HCT116 (cell line): ENCODE data around the gene NDUFB2. TPM values are rescaled to one million over a fixed set of nuclear protein-coding genes. Genes with fewer than 3 reads are reported as not detected.

ENCODE experiments used
- ATAC-seq: fragments of 200-7000 bp; cut with Tn5 transposase; 2 replicates; pipeline ENCODE4 v1.9.1; 2020; ENCODE audit warnings: mild to moderate bottlenecking, moderate library complexity
- BruUV-seq: library from RNA; stranded (reverse); fragments of 400-500 nt; replicated peaks from 2 replicates; lab custom pipeline; 2021; lab: Mats Ljungman, UMichigan
- CTCF ChIA-PET: fragments of 300-600 bp; sonication (Branson Sonifier 250); formaldehyde crosslinking; loops from one replicate; lab custom pipeline; 2021; ENCODE audit warnings: antibody characterized with exemption; lab: Charles Lee
- POLR2A ChIA-PET: fragments of 300-600, 350-600 bp; sonication (Branson Sonifier 250); formaldehyde crosslinking; loops from one replicate; lab custom pipeline; 2021; ENCODE audit warnings: antibody characterized with exemption; lab: Charles Lee
- RAD21 ChIA-PET, 2 experiments: fragments of 300-600 bp; sonication (Branson Sonifier 250); formaldehyde crosslinking; loops; one replicate each; lab custom pipeline; 2023; ENCODE audit warnings: low total read pairs in 2 of 2; ENCODE audit not compliant: uncharacterized antibody in 2 of 2, unreplicated experiment in 2 of 2, low non-redundant PET in 1 of 2; lab: Charles Lee
- DNase-seq: peaks from one replicate; pipeline ENCODE4 v3.0.0-alpha.2; 2010; ENCODE audit warnings: low read depth, low spot score
- H2AFZ ChIP-seq: fragments of 200-600 bp; shearing (Covaris generic), sonication (generic); 2 replicates; pipeline ENCODE4 v1.6.1; 2017; ENCODE audit warnings: low read depth, mixed run types, mixed read lengths, antibody characterized with exemption, low read length; ENCODE audit not compliant: poor library complexity, severe bottlenecking
- H3K27ac ChIP-seq: 2 replicates; pipeline ENCODE4 v1.5.1; 2012; ENCODE audit warnings: low read depth, low read length
- H3K27me3 ChIP-seq: fragments of 200-600 bp; sonication (generic); 2 replicates; pipeline ENCODE4 v1.6.1; 2016; ENCODE audit warnings: mixed run types, low read length, mixed read lengths; ENCODE audit not compliant: insufficient read depth
- H3K36me3 ChIP-seq, 2 experiments: fragments of 200-500 bp in 1 of 2; fragments of 200-600 bp in 1 of 2; sonication (Bioruptor generic) in 1 of 2; sonication (generic) in 1 of 2; 2 replicates each; pipeline versions ENCODE4 v1.5.1 to v1.6.1; 2014 to 2016; ENCODE audit warnings: low read length in 2 of 2, inconsistent platforms in 1 of 2, mixed read lengths in 1 of 2, mixed run types in 1 of 2; ENCODE audit not compliant: insufficient read depth in 2 of 2, control insufficient read depth in 1 of 2
- H3K4me1 ChIP-seq, 2 experiments: fragments of 200-600 bp in 1 of 2; sonication (generic) in 1 of 2; 2 replicates each; pipeline versions ENCODE4 v1.5.1 to v1.6.1; 2012 to 2017; ENCODE audit warnings: low read length in 2 of 2, inconsistent platforms in 1 of 2, mild to moderate bottlenecking in 1 of 2, mixed read lengths in 1 of 2, mixed run types in 1 of 2, moderate library complexity in 1 of 2; ENCODE audit not compliant: insufficient read depth in 2 of 2, control insufficient read depth in 1 of 2
- H3K4me2 ChIP-seq: fragments of 200-600 bp; sonication (generic); 2 replicates; pipeline ENCODE4 v1.6.1; 2017; ENCODE audit warnings: mixed run types, low read length, mixed read lengths
- H3K4me3 ChIP-seq, 2 experiments: fragments of 200-600 bp in 1 of 2; sonication (generic) in 1 of 2; replicated peaks in 1 of 2; 2 replicates each; pipeline ENCODE4 v1.5.1; 2011 to 2016; ENCODE audit warnings: low read length in 2 of 2, control low read depth in 1 of 2, low read depth in 1 of 2, mild to moderate bottlenecking in 1 of 2, mixed read lengths in 1 of 2, mixed run types in 1 of 2
- H3K79me2 ChIP-seq: fragments of 200-600 bp; sonication (generic); 2 replicates; pipeline ENCODE4 v1.6.1; 2017; ENCODE audit warnings: mild to moderate bottlenecking, mixed run types, low read length, moderate library complexity, mixed read lengths; ENCODE audit not compliant: insufficient read depth
- H3K9ac ChIP-seq: fragments of 200-600 bp; sonication (generic); 2 replicates; pipeline ENCODE4 v1.6.1; 2016; ENCODE audit warnings: low read length, mixed read lengths
- H3K9me2 ChIP-seq: fragments of 200-600 bp; sonication (generic), shearing (Covaris generic); 2 replicates; pipeline ENCODE4 v1.6.1; 2017; ENCODE audit warnings: mixed run types, mild to moderate bottlenecking, moderate library complexity; ENCODE audit not compliant: insufficient read depth
- H3K9me3 ChIP-seq, 2 experiments: fragments of 200-500 bp in 1 of 2; fragments of 200-600 bp in 1 of 2; sonication (Bioruptor generic) in 1 of 2; sonication (generic) in 1 of 2; 2 replicates each; pipeline ENCODE4 v1.6.1; 2014 to 2017; ENCODE audit warnings: low read length in 2 of 2, mixed read lengths in 2 of 2, inconsistent platforms in 1 of 2, low read depth in 1 of 2, mild to moderate bottlenecking in 1 of 2, mixed run types in 1 of 2, moderate library complexity in 1 of 2; ENCODE audit not compliant: control insufficient read depth in 1 of 2, insufficient read depth in 1 of 2
- H4K20me1 ChIP-seq: fragments of 200-600 bp; sonication (generic), shearing (Covaris generic); 2 replicates; pipeline ENCODE4 v1.6.1; 2017; ENCODE audit warnings: mixed run types, mild to moderate bottlenecking, moderate library complexity; ENCODE audit not compliant: insufficient read depth
- CBX3 ChIP-seq: IDR thresholded peaks from 2 replicates; pipeline ENCODE4 v1.6.1; 2012; ENCODE audit warnings: low read depth
- FOSL1 ChIP-seq: IDR thresholded peaks from 2 replicates; pipeline ENCODE4 v1.6.1; 2012; ENCODE audit warnings: low read depth
- POLR2A ChIP-seq: IDR thresholded peaks from 2 replicates; pipeline ENCODE4 v1.7.0; 2011; ENCODE audit warnings: borderline replicate concordance; ENCODE audit not compliant: insufficient read depth, insufficient read length; ENCODE audit errors: extremely low read depth
- POLR2AphosphoS5 ChIP-seq: IDR thresholded peaks from 2 replicates; pipeline ENCODE4 v1.6.1; 2011; ENCODE audit warnings: mild to moderate bottlenecking, low read depth, low read length, moderate library complexity
- SP1 ChIP-seq: IDR thresholded peaks from 2 replicates; pipeline ENCODE4 v1.6.1; 2012; ENCODE audit warnings: low read depth
- YY1 ChIP-seq: IDR thresholded peaks from 2 replicates; pipeline ENCODE4 v1.6.1; 2011; ENCODE audit warnings: low read length, low read depth, moderate library complexity, mild to moderate bottlenecking; ENCODE audit not compliant: insufficient replicate concordance; ENCODE audit errors: extremely low read depth
- ZNF274 ChIP-seq: fragments of 200-500 bp; sonication (Bioruptor generic); IDR thresholded peaks from 2 replicates; pipeline ENCODE4 v1.6.1; 2014; ENCODE audit warnings: mild to moderate bottlenecking, low read depth, low read length, inconsistent platforms
- intact Hi-C: fragments of 100-400 bp; cut with micrococcal nuclease; formaldehyde crosslinking; loops from 2 replicates; pipeline ENCODE4 v1.10.0; 2022
- total RNA-seq: library from RNA; stranded (reverse); gene quantifications from one replicate; pipeline ENCODE4 v1.2.1, GENCODE V29; 2021; ENCODE audit not compliant: unreplicated experiment

NDUFB2 gene
- total RNA-seq, 1 experiment from 2014 or later: 143 TPM

- H3K9me2 ChIP-seq: no peaks in the 10 kb centered on the region
- H3K27me3 ChIP-seq: no peaks in the 10 kb centered on the region
- H3K9me3 ChIP-seq: no peaks in the 10 kb centered on the region
- H3K27ac ChIP-seq: no peak overlapping the region
- no peak for DNase-seq
- no peak overlapping the region for H2AFZ ChIP-seq
- TF ChIP-seq YY1 (no peak), POLR2A (no peak), SP1 (no peak), CBX3 (no peak), ZNF274 (no peak)
- peaks cover 0 to 2% of the 10 kb centered on the region in 2 experiments; a peak in 1 of 4 replicates for H3K36me3 ChIP-seq
- H3K4me1 ChIP-seq: no peaks in the 10 kb centered on the region
- no peaks in the 10 kb centered on the region for H4K20me1 ChIP-seq
- no peak overlapping the region for H3K4me2 ChIP-seq
- no TSS peak for BruUV-seq
- RAD21 ChIA-PET: no interaction called here
- H3K9ac ChIP-seq: no peak overlapping the region
- POLR2A ChIA-PET: no interaction called here
- no peak overlapping the region for H3K4me3 ChIP-seq
- CTCF ChIA-PET: no interaction called here
- intact Hi-C loops: no loop called here
- no peaks in the 10 kb centered on the region for H3K79me2 ChIP-seq
- no peak for ATAC-seq
Measured at GRCh38 chr7:140744005-140744404, 47.5 kb downstream of the NDUFB2 start.

DNA sequence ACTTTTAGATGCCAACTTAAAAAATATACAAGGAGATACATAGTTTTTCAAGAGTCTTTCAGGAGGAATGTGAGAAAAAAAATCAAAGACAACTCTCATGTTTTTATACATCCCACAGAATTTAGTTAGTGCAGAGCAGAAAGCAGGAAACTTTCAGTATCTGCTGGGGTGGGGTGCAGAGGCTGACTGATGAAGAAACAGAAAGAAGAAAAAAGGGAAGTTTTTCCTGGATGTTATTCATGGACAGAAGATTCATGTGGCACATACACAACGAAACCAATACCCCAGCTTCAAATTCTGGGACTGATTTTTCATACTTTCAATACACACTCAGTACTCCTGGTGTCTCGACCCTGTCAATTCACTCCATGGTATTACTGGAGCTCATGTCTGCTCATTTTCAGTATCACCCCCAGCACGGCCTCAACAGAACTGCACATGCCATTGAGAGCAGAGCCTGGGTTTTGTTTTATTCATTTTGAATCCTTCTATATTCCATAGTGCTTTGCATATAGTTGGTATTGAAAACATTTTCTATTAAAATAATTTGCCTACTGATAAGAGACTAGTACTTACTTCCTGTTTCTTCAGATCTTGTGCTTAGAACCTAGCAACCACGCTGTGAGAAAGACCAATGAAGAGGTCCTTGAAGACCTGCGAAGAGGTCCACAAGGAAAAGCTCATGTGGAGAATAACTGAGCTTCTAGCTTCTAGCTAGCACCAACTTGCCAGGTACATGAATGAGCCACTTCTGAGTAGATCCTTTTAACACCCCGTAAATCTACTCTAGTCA lies 49.0 kb downstream of the NDUFB2 start:
- no peaks in the 10 kb centered on the region for H4K20me1 ChIP-seq
- H3K4me1 ChIP-seq: no peaks in the 10 kb centered on the region
- RAD21 ChIA-PET: no interaction called here
- ATAC-seq: no peak
- H3K79me2 ChIP-seq: no peaks in the 10 kb centered on the region
- H3K9me3 ChIP-seq: no peaks in the 10 kb centered on the region
- no peak overlapping the region for H3K9ac ChIP-seq
- no TSS peak for BruUV-seq
- TF ChIP-seq POLR2AphosphoS5 (no peak), FOSL1 (no peak), ZNF274 (no peak), SP1 (no peak)
- no peak for DNase-seq
- intact Hi-C loops: no loop called here
- H2AFZ ChIP-seq: no peak overlapping the region
- POLR2A ChIA-PET: interaction anchor here (0.6 kb wide), 1 partner anchor 41 kb away, joined by 4 read pairs; no protein-coding TSS in a partner anchor
- no peaks in the 10 kb centered on the region for H3K9me2 ChIP-seq
- CTCF ChIA-PET: no interaction called here
- no peaks in the 10 kb centered on the region for H3K27me3 ChIP-seq
- no peak overlapping the region for H3K27ac ChIP-seq
- H3K4me3 ChIP-seq: no peak overlapping the region
- no peaks in the 10 kb centered on the region for H3K36me3 ChIP-seq
- no peak overlapping the region for H3K4me2 ChIP-seq
